ENCODE results near the gene ELF5.
A peak's percentile ranks its signal among the peaks of the same experiment; 100 is the strongest.

Gene ELF5

DNA sequence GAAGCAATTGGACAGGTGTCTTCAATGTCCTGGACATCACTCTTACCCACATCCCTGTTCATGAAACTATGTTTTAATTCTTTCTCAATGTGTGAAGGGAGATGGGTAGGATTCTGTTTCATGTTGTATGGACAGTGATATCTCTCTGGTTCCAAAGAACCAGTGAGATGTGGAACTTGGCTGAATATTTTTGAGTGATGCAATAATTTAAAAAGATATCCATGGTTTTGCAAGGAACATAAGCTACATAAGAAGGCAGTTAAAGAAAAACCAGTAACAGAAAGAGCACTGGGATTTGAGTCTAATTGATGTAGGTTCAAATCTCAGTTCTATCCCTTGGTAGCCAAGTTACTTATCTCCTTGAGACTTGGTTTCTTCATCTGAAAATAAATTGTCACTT lies 7.7 kb upstream of the ELF5 start:
- DNase-seq: no peak

DNA sequence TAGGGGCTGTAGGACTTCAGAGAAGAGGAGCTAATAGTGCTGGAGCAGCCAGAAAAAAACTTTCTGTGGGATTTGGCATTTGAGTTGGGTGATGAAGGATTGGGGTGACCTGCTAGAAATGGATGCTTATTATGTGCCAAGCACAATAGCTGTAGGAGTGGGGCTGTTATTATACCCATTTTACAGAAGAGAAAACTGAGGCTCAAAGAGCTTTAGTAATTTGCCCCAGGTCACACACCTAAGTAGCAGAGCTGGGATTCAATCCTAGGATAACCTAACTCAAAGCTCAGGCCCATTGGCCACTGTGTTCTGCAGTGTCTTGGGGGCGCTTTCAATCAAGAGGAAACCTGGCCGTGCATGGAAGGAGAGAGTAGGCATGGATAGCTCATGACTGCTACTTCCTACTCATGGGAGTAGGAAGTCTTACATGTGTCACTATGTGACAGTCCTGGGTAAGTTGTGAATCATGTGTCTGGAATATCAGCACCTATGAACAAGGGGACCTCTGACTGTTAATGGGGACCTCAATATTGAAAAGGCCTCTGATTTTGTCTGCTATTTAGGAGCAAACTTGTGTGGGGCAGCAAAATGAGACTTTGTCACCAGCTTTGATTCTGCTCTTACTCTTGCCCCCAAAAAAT lies 6.1 kb upstream of the ELF5 start:
- DNase-seq: no peak

DNA sequence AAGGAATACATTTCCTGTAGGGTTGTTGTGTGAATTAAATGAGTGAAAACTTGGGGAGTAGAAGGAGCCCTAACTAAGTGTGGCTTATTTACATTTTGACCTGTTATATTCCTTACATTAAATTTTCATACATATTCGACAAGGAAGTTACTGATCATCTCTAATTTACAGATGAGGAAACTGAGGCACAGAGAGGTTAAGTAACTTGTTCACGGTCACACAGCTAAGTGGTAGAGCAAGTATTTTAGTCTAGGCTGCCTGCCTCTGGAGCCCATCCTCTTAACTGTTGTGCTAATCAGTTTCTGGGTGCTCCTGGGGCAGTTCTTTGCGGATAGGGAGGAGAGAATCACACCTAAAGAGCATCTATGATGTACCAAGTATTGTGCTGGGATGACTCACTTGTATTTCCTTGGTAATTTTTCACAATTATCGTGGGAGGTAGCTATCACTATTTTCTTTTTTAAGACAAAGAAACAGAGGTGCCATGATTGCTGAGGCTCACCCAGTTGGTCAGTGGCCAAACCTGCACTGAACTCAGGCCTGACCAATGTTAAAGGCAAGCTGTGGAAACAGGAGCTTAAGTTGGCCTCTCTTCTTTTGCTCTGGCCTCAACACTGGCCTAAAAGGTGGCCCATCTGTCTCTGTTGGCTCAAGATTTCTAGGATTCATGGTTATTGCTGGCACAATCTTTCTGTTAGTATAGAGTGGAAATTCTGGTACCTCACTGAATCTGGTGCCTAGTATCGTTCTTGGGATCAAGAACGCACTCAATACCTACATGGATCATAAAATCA lies 2.9 kb upstream of the ELF5 start:
- no peak for DNase-seq

DNA sequence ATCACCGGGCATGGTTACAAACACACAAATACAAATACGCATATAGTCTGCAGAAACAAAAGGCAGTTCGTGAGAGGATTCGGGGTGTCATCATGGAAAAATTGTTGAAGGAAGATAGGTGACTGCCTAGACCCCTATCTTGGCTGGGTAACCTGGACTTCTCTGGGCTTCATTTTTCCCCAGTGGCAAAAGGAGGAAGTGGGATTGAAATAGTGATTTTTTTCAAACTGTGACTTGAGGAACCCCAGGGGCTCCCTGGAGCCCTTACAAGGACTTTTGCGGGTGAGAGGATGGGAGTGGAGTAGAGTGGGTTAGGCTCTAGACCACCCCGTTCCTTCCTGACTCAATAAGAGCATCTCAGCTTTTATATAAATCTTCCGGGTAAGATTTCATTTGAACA lies 1.0 kb upstream of the ELF5 start:
- no peak for DNase-seq

DNA sequence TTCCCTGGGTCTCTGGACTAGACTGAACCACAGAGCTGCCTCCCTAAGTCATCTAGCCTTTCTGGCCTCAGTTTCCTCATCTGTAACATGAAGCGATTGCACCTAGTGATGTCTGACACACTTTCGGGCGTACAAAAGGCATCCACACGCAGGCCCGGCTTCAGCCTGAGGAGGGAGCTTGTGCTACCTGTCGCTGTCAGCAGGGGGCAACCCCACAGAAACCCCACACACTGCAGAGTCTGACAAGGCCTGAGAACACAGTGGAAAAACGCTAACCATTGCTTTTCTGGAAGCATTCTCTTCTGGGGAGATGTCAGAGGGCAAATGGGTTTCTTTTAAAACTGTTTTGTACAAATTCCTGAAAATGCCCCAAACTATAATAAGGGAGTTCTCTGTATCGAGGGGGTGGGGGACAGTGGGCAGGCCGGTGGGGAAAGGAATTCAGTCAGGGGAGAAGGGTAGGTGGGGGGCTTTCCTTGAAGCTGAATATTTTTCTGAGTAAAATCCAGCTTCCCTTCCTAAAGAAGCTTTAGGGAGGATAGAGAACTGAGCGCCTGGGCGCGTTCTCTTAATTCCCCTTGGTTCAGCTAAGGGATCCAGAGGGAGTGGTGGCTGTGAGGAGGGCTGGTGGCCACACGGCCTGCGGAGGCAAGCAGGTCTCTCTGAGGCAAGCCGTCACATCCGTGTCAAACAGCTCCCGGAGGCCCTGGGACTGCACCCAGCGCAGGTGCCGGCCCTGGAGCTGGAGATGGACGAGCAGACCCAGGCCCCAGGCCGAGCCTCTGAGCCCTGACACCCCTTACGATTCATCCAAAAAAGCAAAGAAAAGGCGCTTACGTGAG lies 533 bp downstream of the ELF5 start:
- DNase-seq: peak; percentile 71

DNA sequence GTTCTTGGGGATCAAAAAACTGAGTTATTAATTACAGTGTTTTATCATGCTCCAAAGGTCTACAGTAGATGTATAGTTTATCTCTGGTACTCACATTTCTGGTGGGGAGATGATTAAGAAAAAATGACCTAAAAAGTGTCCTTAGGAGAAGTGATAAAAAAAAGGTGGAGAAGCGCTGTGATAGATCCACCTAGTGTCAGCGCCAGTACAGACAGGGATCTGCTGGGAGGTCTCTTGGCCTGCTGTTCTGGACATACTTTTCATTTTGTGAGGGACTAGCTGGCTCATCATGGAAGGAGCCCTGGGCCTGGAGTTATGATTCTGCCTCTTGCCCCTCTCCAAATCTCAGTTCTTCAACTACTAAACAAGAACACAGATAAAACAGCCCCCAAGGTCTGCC lies 2.9 kb downstream of the ELF5 start:
- DNase-seq: no peak

DNA sequence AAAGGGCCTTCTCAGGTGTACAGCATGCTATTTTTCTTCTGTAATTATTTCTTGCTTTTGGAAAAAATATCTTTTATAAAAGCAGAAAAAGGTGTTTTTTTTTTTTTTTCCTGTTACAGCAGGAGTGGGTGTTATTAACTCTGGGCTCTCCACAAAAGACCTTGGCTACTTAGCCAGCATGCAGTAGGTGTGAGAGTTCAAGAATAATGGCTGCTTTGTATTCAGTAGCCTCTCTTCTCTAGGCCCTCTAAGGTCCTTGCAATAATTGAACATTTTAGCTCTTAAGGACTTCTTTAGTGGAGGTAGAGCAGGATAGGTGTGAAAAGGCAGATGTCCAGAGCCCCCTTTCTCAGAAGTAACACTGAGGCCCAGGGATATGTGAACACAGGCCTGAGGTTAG lies 3.4 kb downstream of the ELF5 start:
- no peak for DNase-seq

DNA sequence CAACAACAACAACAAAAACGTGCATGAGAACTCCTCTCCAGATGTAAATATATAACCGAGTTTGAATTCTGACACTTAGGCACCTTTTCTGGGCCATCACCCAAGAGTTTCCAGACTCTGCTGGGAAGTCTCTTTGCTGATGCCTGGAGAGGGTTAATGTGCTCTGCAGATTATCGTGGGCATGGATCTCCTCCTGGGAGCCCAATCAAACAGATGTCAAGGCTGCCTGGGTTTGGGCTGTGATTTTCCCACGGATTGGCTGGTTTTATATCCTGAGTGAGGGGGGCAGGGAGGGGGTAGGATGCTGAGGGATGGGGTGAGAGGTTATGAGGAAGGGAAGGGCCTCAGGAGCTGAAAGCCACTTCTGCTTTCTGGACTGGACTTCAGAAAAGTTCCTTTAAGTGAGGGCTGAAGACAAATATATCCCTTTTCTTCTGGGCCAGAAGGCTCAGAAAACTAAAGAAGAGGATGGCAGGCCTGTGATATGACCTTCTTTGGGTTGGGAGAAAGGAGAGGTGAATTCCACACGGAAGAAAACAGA lies 4.2 kb downstream of the ELF5 start:
- DNase-seq: peak; percentile 36

DNA sequence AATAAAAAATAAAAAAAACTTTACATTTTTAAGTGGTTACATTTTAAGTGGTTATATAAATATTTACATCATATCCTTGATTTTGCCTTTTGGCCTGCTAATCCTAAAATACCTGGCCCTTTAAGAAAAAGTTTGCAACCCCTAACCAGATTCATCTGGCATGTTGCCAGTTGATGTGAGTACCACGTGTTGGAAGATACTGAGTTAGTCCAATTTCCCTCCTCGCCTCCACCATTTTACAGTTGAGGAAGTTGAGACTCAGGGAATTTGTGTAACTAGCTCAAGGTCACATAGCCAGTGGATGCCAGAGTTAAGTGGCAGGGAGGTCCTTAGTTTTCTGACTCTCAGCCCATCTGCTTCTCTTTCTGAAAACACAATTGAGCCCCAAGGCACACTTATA lies 5.1 kb downstream of the ELF5 start:
- DNase-seq: peak; percentile 64

DNA sequence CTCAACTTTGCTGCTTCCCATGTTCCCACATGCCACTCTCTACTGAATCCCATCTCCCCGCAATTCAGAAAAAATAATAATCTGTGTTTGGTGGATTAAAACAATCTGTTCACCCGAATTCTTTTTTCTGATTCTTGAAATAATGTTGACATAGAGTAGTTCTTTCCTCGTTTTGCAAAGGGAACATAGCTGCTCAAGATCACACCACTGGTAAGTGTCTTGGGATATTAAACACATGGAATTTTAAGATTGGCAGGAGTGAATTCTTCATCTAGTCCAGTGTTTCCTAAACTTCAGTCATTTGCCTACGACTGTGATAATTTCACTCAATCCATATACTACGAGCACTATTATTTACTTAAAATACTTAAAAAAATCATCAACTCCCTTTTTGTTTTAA lies 6.0 kb downstream of the ELF5 start:
- no peak for DNase-seq

DNA sequence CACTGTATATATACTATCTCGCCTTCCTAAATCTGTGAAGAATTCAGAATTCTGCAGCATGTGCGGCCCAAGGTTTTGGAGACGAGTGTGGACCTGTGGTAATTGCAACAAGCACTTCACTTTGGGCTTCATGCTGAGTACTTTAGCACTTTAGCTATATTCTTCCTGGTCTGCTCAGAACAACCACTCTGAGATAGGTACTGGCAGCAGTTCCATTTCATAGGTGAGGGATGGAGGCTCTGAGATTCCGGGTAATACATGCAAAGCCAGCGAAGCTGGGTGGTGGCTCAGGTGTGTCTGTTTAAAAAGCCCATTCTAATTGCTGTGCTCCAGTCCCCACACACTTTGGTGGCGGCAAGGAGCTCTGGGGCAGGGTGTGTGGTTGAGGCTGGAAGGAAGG lies 6.4 kb downstream of the ELF5 start:
- DNase-seq: no peak

DNA sequence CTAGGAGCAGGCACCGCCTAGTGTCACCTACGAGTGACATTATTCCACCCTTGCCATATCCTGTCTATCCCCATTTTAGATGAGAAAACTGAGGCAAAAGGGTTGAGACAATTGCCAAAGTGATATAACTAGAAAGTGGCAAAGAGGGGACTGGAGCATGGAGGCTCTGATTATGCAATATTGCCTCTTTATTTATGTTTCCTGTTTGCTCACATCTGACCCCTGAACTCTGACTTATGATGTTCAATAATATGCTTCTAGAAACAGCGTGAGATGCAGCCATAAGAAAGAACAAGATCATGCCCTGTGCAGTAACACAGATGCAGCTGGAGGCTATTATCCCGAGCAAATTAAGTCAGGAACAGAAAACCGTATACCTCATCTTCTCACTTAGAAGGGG lies 7.7 kb downstream of the ELF5 start:
- DNase-seq: no peak

DNA sequence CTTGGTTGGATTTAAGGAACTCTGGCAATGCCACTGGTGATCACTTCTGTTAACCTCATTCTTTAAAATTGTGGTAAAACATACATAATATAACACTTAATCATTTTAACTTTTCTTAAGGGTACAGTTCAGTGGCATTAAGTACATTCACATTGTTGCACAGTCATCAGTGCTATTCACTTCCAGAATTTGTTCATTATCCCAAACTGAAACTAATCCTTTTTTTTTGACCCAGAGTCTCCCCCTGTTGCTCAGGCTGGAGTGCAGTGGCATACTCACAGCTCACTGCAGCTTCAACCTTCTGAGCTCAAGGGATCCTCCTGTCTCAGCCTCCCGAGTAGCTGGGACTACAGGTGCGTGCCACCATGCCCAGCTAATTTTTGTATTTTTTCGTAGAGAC lies 10.6 kb downstream of the ELF5 start:
- DNase-seq: peak; percentile 40

DNA sequence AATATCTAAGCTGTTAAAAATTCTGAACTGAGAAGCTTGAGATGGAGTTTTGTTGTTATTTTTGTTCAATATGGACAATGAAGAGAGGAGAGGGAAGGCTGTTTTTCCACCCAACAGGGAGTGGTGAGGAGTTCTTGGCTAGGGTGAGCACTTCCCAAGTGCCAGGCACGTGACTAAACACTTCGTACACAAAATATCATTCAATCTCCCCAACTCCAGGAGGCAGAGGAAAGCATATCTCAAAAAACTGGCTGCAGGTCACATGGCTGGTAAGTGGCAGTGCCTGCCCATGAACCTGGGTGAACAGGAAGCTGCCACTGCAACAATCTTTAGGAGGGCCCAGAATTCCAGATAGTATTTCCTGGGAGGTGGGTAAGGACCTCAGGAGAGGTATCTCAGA lies 11.6 kb downstream of the ELF5 start:
- DNase-seq: no peak

DNA sequence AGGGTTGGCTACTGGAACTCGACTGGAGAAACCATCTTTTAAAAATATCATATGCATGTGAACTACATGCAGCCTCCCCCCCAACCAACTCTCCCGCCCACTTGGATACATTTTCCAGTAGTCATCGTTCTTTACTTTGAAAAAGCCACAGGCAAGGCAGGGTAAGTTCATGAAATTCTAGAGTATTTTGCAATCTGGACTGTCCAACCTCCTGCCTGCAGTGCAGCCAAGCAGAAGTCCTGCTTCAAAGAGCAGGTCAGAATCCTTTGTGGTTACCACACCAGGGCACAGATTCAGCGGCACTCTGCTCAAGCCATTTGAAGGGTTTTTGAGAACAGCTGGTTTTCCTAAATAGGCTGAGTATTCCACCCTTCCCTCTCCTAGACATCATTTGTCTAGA lies 12.1 kb downstream of the ELF5 start:
- DNase-seq: peak; percentile 58

DNA sequence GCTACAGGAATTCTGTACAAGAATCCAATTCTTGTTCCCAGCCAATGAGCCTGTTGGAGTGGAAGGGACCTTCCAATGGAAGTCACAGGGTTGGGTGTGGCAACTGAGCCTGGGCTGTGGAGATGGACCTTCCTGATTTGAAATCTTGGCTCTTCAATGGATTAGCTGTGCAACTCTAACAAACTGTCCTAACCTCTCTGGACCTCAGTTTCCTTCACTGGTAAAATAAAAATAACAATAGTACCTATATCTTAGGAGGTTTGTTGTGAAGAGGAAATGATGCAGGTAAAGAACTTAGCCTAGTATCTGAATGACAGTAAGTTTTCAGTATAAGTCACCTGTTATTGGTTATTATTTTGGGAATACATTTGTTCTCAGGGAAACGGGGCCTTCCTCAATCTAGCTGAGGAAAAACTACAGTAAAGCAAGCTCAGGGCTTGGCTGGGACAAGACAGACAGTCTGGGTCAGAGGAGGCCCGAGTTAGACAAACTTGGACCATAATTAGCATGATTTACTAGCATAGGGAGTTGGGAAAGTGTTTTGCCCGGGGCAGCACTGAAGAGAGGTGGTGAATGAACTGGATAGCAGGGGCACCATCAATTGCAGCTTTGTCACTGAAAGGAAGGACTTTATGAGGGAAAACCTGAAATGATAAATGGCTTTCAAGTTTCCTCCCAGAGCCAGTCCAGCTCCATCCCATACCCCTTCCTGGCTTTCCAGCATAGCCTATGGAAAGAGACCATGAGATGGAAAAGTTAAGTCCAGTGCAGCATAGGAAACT lies 13.7 kb downstream of the ELF5 start:
- DNase-seq: no peak

DNA sequence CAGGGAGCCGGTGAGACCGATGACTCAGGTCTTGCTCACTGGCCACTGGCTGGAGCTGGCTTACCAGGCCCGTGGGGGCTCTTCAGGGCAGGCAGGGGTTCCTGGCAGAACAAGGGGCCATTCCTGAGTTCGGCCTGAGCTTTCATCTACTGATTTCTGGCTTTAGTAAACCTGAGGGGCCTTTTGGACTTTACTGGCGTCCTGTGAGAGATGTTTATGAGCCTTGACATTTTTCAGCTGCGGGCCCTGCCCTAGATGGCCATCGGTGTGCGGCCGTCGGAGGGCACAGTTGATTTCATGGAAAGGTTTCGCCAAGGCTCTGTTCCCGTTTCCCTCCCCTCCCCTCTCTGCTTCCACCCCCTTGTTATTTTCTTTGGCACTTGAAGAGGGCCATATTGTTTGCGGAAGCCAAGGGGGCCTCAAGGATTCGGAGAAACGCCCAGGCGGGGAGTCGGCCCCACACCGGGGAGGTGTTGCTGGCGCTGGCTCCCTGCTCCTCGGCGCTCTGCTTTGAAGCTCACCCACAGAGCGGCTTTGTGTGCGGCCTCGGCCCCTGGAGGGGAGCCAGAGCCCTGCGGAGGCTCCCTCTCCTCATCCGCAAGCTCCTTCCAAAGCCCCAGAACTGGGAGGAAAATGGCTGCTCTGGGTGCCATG lies 17.7 kb downstream of the ELF5 start:
- no peak for DNase-seq

DNA sequence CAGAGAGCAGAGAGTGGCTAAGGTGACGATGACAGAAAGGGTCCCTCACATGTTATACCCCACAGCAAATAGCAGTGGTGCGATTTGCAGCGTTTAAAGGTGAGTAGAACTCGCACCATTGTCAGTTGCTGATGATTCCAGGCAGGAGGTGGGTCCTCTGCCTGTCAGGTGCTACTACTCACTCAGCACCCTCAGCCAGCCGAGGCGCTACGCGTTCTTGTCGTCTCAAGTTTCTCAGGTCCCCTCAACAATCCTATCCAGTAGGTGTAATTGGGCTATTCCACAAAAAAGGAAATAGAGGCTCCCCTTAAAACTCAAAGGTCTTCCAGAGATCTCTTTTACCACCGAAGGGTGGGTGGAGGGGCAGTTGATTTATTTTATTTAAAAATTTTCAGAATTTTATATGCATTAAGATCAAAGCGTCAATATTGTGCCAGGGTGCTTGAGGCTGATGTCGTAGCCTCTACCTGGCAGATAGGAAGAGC lies 18.3 kb downstream of the ELF5 start:
- DNase-seq: no peak

DNA sequence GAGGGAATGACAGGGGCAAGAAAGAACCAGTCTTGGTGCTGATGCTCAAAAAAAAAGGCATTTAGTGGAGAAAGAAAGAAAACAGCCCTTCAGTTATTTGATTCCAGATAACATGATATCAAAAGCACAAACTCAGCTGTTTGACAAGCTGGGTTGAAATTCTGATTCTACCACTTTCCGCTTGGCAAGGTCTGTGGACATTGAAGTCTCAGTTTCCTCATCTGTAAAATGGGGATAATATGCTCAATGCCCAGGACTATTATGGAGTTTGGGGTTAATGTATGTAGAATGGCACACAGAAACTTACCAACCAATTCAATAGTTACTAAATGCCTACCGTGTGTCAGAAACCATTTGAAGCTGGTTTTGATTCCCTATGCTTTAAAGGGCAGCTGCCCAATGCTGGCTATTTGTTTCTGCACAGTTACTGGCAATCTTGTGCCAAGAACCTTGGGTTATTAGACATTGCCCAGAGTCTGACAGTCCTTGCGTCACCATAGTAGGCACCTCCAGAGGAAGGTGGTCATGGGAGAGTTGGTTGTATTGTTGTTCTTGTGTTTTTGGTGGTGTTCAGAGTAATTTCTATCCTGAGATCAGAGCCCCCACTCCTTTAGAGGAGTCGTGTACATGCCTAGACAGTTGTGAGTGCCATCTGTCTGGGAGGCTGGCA lies 19.5 kb downstream of the ELF5 start:
- no peak for DNase-seq

DNA sequence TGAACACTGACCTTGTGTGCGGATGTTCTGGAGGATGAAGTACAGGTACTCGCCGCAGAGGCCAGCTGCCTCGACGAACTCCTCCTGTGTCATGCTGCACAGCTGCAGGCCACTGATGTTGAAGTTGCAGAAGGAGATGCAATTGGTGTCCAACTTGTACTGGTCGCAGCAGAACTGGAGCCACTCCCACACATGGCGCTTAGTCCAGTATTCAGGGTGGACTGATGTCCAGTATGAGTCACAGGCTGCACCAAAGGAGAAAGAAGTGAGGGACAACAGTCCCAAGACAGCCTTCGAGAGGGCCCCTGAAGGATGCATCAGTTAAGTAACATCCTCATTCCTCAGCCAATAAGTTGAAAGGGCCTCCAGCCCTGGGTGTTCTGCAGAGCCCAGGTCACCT lies 20.1 kb downstream of the ELF5 start:
- no peak for DNase-seq

DNA sequence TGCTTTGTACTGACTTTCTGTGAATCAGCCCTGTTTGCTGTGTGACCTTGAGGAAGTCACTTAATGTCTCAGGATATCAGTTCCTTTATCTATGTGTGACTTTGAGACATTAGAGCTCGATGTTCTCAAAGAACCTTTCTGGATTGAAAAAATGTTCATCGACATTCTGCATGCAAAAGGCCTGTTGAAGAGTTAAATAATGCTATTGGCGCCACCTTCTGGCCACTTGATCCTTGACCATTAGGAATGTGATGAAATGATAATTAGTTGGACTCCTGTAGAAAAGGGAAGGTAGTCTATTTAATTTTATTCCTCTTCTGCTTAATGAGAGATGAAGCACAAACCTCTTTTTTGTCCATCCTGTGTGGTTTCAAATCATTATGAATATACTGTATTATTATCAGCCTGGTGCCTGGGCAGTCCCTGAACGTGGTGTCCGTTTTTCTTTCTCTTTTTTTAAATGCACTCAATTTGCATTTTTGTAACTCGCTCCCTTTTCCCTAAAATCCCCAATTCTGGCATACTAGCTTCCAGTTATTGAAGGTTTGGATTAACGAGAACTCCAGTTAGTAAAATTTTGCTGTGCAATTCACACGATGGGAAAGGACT lies 20.7 kb downstream of the ELF5 start:
- peak; percentile 82 for DNase-seq
